HK-2 (cell line): ENCODE results near the gene IPPK.

Source experiments
- DNase-seq: peaks from one replicate; pipeline ENCODE4 v3.0.0-alpha.2; 2018; ENCODE audit not compliant: unreplicated experiment

Gene IPPK

DNA sequence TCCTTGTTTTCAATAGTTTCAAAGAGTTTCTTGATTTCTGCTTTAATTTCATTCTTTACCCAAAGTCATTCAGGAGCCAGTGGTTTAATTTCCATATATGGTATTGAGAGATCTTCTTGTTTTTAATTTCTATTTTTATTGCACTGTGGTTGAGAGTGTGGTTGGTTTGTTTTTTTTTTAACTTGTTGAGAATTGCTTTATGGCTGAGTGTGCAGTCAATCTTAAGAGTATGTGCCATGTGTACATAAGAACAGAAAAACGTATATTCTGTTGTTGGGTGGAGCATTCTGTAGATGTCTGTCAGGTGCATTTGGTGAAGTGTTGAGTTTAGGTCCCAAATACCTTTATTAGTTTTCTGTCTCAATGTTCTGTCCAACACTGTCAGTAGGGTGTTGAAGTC lies 26.7 kb upstream of the IPPK start:
- no peak for DNase-seq

DNA sequence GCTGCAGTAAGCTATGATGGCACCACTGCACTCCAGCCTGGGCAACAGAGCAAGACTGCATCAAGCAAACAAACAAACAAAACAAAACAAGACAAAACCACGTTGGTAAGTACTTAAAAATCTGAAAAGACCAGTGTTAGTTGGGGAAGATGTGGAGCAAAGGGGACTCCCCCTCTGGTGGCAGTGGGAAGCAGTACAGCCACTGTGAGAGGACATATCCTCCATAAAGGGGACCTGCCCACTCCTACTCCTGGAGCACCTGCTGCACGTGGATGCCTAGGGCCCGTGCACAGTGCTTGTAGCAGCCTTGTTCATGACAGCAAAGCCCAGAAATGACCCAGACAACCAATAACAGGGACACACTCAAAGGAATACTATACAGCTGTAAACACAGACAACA lies 17.0 kb upstream of the IPPK start:
- DNase-seq, result no peak

DNA sequence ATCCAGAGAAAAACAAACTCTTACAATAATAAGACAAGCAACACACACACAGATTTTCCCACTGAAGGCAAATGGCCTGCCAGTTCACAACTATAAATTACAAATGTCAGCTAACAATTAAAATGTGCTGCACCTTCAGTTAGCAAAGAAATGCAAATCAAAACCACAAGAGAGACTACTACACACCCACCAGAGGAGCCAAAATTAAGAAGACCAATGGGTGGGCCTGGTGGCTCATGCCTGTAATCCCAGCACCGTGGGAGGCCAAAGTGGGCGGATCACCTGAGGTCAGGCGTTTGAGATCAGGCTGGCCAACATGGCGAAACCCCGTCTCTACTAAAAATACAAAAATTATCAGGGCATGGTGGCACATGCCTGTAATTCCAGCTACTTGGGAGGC lies 15.1 kb upstream of the IPPK start:
- no peak for DNase-seq

DNA sequence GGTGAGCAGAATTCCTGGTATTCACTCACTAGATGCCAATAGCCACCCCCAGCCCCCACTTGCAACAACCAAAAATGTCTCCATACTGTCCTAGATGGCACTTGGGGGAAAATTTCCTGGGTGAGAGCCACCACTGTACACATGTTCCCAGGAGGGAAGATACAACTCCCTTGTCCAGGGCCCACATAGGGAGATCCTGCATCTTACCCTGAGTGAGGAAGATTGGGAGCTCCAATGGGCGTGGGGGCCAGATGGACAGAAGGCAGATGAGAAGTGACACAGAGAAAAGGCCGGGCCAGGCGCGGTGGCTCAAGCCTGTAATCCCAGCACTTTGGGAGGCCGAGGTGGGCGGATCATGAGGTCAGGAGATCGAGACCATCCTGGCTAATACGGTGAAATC lies 12.3 kb upstream of the IPPK start:
- DNase-seq, result no peak

DNA sequence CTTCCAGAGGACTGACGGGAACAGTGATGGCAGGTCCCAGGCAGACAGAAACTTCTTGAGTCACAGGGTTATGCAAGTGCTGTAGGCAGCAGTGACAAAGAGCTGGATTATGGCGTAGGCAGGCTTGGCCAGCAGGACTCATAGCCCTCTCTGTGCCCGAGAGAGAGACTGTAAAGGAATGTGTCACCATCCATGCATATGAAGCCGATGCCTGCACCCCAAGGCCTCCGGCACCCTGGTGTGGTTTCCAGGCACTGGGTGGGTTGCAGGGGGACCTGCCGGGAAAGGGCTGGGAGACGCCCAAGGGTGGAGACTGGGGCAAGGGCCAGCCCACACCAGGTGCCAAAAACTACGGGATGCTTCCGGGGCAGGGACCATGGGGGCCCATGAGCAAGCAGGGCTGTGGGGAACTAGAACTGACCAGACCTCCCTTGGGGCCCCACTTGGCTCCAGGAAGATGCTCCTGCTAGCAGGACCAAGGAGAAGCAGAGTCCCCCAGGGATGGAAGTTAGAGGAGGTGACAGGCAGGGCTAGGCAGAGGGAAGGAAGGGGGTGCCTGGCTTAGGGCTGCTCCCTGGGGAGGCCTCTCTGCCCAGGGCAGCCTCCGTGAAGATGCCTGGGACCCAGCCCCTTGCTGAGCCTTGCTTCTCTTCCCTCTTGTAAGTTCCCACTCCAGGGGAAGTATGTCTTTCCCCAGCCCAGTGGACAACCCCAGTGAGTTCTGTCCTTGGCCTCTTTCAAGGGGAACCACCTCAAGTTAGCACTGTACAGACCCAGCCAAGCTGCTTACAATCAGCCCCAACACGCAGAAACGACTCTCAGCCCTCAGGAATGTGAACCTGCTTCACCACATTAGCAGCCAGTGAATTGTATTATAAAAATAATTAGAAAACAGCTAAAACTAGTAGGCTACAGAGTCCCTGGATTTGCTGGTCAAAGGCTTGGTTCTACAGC lies 10.5 kb upstream of the IPPK start:
- DNase-seq, result no peak

DNA sequence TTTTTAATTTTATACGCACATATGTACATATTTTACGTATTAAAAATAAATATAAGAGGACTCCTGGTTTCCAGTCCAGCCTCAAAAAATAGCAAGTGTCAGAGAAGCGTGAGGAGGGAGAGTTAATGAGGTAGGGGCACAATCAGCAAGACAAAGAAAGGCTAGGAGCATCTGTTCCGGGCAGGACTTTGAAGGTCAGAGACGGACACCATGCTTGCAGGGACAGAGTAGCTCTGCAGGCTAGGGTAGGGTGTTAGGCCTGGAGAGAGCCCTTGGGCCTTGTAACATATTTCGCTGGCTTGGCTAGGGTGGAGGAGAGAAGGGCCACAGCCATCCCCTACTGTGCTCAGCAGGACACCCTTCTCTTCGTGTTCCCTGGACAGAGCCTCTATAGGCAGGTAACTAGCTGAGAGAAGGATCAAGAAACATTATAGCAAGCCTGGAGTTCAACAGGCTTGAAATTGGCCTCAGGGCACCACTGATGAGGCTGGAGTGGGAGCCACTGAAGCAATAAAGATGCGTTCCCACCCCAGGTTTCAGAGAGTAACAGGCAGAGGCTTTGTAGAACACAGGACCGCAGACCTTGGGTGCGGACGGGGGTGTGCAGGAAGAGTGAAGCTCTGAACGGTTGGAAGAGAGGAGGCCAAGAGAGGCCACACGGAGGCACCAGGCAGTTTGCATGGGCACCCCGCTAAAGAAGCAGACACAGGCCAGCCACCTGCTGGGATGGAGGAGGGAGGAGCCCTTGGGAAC lies 9.7 kb upstream of the IPPK start:
- DNase-seq, result no peak

DNA sequence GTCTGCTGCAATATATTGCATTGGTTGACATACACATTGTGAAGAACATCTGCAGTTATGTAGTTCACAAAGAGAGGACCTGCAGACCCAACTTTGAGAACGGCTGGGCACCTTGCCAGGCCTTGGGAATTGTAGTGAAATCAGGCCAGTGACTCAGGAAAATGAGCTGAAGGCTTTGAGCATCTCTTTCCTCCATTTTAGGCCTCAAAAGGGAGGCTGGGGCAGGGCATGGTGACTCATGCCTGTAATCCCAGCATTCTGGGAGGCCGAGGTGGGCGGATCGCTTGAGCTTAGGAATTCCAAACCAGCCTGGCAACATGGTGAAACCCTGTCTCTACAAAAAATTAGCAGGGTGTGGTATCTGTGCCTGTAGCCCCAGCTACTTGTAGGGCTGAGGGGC lies 1.4 kb upstream of the IPPK start:
- peak; percentile 83 for DNase-seq

DNA sequence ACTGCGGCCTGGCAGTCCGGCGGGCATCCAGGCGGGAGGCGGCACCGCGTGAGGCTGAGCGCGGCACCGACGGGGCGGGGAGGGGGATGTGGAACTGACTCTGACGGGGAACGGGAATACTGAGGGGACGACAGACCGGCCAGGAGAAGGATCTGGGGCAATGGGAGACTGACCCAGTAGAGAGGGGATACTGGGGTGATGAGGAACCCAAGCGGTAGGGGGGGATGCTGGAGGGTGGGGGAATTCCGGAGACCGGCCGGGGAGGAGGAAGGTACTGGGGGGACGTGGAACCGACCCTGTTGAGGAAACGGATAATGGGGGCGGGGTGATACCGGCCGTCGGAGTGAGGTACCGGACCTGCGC lies 423 bp downstream of the IPPK start:
- peak; percentile 33 for DNase-seq

DNA sequence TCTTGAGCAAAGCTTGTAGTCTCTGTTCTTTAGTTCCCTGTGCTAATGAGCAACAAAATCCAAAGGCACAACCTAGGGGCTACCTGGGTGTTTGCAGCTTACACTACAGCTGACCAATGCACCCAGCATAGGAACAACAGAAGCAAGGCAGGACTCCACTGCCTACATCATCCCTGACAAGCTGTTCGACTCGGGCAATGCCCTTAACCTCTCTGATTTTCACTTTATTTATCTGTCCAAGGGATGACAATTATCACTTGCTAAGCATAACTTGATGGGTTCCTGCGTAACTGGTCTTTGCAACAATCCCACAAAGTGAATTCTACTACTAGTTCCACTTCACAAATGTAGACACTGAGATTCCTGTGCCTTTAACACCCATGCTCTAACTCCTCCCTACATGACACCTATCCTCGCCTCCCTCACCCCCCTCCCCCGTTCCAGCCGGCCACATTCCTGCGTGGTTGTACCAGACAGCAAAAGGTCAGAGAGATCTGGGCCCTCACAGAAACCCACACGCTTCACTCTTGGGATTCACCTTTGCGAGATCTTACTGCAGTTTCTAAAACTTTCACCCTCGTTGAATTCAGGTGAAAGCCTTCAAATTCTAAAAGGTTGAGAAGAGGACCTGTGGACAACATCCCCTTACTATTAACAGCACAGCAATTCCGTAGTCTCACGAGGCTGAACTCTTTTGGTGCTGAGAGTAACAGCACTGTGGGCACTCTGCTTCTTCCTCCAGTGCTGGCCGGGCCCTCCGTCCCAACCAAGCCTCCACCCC lies 995 bp downstream of the IPPK start:
- DNase-seq, result peak; percentile 76

DNA sequence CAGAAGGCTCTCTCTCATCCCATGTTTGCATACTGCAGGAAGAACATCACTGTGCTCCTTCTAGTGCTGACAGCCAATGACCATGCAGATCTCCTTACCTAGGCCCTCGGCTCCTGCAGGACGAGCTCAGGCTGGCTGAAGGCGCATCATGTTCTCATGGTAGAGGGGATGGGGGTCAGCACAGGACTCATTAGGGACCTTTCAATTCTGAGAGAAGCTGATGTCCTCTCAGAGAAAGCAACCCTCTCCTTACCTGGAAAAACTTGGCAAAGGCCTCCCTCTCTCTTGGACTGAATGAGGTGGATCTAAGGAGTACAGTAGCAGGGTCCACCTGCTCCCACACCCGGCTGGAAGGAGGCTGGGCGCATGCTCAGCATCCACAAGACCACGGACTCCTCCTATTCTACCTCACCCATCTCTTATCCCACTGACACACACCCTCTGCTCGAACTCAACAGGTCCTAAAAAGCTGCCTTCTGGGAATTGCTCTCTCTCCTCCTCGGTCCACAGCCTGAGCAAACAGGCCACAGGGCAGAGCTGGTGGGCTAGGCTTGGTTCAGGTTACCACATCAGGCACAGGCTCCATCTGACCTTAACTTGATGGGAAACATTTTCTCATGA lies 2.9 kb downstream of the IPPK start:
- no peak for DNase-seq

DNA sequence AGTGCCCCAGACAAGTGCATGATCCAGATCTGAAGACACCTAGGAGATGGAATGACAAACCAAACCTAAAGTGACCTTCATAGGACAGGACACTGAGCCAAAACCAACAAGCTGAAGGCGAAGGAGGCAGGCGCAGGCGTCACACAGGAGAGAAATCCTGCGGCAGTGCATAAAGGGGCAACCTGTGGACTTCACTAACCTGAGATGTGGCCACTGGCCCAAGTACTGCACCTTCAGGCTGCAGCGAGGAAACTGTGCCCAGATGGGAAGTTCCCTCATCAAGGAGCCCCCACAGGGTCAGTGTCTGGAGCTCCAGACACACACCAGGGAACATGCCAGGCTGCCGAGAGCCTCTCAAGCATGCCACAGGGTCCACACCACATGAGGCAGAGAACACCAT lies 3.7 kb downstream of the IPPK start:
- no peak for DNase-seq

DNA sequence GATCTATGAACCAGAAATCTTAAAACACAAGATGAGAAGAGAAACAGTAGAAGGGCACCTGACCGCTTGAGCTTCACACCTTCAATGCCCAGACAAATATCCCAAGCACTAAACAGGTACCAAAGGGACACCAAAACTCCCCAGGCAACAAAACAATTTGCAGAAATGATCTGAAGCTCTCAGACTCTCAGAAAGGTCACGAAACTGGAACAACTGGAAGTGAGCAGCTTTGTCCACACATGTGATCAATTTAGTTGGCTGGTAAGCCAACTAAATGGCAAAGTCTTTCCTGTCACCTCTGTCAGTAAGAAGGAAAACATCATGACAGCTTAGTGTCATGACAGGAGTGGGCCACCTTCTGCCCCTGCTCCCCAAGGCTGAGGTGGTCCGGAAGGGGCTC lies 4.1 kb downstream of the IPPK start:
- DNase-seq, result no peak

DNA sequence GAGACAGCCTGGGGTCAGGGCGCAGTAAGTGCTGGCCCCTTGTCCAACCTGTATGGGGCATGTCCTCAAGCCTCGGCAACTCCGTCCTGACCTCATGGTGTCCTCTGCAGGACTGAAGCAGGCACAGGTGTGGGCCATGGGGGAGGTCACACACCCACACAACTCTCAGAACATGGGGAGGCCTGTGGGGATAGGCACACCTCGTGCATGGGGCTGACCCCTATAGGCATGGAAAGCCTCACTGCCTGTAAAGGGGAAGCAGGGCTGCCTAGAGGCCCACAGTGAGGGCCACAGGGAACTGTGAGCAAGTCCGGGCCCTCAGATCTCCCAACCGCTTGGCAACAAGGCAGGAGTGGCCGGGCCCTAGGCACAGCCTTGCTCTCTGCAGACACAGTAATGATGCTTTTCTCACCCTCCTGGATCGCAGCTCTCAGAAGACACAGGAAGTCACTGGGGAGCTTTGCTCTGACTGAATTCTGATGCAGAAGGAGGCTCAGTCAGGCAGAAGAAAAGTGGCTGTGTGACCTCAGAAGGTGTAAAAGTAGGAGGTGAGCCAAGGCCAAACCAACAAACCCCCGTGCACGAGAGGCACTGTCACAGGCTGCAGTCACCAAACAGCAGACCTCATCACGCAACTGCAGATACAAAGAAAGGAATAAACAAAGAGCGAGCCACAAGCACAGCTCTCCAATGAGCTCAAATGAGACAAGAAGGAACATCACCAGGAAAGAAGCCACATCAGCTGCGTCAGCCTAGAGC lies 5.4 kb downstream of the IPPK start:
- DNase-seq, result no peak

DNA sequence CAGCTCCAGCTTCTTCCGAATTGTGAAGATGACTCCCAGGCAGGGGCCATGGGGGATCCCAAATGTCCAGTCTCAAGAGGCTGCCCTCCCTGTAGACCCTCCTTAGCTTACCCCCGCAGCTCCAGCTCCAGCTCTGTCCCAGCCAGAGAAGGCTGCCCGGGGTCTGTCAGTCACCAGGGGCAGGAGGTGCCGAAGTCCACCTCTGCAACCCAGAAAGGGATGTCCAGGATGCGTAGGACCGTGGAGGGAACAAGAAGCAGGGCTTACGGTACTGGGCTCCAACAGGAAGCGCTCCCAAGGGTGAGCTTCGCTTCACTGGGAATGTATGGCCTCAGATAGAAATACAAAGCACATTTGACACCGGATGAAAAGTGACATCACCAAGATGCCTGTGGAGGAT lies 6.0 kb downstream of the IPPK start:
- DNase-seq, result no peak

DNA sequence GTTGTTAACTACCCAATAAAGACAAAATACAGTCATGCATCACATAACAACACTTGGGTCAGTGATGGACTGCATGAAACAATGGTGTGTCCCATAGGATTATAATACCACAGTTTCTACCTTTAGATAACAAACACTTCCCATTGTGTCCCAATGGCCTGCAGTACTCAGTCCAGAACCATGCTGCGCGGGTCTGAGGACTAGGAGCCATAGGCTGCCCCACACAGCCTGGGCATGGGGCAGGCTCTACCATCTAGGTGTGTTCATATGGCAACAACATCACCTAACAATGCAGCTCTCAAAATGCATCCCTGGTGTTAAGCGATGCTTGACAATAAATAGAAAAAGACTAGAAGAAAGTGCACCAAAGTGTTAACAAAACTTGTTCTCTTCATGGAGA lies 6.8 kb downstream of the IPPK start:
- no peak for DNase-seq

DNA sequence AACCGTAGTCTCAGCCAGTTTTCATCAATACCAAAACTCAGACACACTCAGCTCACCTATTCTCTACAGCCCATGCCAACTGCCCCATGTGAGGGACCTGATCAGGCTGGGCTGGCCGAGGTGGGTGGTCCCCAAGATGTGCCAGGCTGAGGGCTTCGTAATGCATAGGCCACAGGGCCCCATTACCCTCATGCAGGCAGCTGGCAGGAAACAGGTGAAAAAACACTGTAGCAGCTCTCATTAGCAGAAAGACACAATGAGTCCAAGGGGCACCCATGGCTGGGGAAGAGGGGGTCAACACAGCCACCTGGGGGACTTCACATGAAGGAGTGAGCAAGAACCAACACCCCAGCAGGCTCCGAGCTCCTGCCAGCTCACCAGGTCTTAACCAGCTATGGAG lies 8.2 kb downstream of the IPPK start:
- no peak for DNase-seq

DNA sequence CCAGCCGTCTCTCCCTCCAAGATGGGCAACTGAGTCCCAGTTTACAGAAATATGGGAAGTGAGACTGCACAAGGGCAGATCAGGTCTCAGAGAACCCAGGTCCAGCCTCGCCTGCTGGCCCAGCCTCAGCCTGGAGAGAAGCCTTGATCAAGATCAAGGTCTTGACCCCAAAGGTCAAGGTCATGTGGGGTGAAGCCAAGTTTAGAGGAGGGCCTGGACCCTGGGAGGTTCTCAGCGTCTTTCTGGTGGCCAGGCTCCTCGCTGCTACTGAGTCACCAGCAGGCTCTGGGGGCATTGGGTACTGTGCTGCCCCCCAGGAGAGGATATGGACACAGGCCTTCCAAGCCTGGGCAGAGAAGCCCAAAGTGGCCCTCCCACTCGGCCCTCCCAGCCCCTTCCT lies 8.8 kb downstream of the IPPK start:
- no peak for DNase-seq

DNA sequence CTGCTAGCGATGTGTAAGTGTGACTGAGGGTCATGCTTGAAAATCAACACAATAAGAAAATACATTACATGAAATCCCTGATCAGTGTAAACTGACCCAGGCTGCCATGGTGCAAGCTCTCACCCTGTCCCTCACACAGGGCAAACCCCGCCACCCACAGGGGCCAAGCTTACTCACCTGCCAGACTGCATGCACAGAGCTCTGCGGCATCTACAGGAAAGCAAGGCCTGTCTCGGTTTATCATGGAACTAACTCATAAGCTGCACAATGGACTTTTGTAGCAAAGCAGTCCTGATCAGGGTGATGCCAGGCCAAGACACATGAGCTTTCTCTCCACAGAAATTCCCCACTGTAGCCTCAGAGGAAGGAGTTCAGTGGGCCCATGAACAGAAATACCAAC lies 9.7 kb downstream of the IPPK start:
- no peak for DNase-seq

DNA sequence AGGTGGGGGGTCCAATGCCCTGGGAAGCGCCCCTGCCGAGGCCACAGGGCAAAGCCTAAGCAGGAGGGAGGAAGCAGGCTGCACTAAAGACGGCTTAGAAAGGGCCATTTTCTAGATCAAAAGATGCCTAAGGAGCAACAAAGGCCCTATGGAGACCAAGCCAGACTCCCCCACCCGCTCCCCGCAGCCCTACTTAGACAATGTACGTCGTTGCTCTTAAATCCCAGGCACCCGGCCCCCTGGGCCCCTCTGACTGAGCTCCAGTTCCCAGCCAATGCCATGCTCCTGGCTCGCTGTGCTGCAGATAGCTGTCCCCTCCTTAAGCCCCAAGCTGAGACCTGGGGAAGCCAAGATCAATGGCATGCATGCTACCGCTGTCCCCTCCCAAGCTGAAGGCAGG lies 10.3 kb downstream of the IPPK start:
- no peak for DNase-seq

DNA sequence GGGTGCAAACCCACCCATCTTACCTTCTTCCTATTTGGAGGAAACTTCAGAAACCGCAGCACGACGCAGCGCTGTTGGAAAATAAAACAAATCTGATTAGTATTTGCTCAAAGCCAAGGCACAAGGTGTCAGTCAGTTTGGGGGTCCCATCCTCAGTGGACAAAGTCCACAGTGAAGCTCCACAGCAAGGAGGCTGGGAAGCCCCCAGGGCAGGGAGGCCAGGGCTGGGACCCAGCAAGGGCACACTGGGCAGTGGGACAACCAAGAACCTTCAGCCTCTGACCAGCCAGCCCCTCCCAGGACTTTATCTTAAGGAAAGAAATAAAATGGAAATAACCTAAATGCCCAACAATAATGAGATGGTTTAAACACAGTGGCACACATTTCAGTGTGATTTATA lies 11.3 kb downstream of the IPPK start:
- DNase-seq, result no peak

DNA sequence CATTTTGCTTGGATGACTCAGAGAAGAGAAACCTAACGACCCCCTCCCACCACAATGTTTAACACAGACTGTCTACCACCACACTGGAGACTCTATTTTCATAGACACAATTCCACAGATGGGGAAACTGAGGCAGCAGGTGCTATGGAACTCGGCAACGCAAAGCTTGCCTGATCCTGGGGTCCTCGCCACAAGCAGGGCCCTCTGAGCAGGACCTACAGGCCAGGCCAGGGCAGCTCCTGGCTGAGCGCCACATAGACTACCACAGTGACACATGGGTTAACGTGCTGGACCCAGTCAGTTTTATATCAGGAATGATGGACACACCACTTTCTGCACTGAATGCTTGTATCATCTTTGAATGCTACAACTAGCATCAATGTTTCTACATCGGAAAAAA lies 11.8 kb downstream of the IPPK start:
- no peak for DNase-seq
